HEK293T (cell line): ENCODE results near the gene CCDC68.

Experiments
- ARNT ChIP-seq: fragments of 450-650 bp; IDR thresholded peaks from 2 replicates; pipeline ENCODE4 v1.6.1; 2017; ENCODE audit warnings: mild to moderate bottlenecking
- BHLHE40 ChIP-seq: fragments of 450-650 bp; IDR thresholded peaks from 2 replicates; pipeline ENCODE4 v1.6.1; 2016; ENCODE audit warnings: mild to moderate bottlenecking, moderate library complexity, borderline replicate concordance
- CTBP1 ChIP-seq: fragments of 450-650 bp; IDR thresholded peaks from 2 replicates; pipeline ENCODE4 v1.6.1; 2016; ENCODE audit warnings: borderline replicate concordance
- FOXK2 ChIP-seq: fragments of 450-650 bp; IDR thresholded peaks from 2 replicates; pipeline ENCODE4 v1.6.1; 2016; ENCODE audit warnings: mild to moderate bottlenecking
- FOXM1 ChIP-seq: fragments of 450-650 bp; IDR thresholded peaks from 2 replicates; pipeline ENCODE4 v1.6.1; 2017; ENCODE audit warnings: mild to moderate bottlenecking, borderline replicate concordance
- HDGF ChIP-seq: fragments of 450-650 bp; IDR thresholded peaks from 2 replicates; pipeline ENCODE4 v1.6.1; 2017; ENCODE audit warnings: antibody characterized with exemption, borderline replicate concordance
- L3MBTL2 ChIP-seq: fragments of 450-650 bp; conservative IDR thresholded peaks from 2 replicates; pipeline ENCODE4 v1.6.1; 2016; ENCODE audit warnings: mild to moderate bottlenecking
- SP1 ChIP-seq: fragments of 450-650 bp; IDR thresholded peaks from 2 replicates; pipeline ENCODE4 v1.6.1; 2017
- TARDBP ChIP-seq: fragments of 450-650 bp; IDR thresholded peaks from 2 replicates; pipeline ENCODE4 v1.6.1; 2016

DNA sequence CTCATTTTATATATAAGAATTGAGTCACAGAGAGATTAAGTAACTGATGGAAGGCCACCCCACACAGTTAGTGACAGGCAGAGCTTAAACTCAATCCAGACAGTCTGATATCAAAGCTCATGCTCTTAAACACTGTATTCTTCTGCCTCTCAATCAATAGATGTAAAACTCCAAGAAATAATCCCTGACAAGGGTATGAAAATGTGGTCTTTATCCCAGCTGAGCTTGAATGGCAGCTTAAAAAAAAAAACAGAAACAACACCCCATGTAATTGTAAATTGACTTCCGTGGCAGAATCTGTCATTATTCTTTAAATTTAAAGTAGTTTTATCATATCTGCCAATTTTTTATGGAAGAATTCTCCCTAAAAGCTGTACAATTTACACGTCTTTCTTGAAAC lies 70.9 kb downstream of the CCDC68 start:
- TF ChIP-seq SP1 (no peak), CTBP1 (no peak), ARNT (no peak), FOXM1 (no peak), FOXK2 (no peak), BHLHE40 (no peak), TARDBP (no peak), L3MBTL2 (no peak), HDGF (no peak)
